Measurements from ENCODE around the gene PLEKHN1.

DNA sequence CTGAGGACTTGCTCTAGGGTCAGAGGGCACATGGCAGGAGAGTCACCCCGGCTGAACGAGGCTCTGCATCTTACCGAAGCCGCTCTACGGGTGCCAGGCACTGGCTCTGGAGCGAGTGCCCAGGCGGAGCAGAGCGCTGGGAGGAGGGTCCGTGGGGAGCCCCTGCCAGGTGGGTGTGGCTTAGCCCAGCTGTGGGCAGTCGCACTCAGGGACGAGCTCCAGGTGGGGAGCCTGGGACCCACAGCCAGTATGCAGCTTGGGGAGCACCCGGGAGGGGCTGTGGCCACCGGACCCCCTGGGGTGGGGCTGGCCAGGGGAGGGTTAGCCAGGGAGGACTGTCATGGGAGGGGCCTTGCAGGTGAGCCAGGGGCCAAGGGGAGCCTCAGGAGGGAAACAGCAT, 57.4 kb downstream of the PLEKHN1 start:
- TF ChIP-seq EZH2 (IDR thresholded peaks at IDR 0.05) (no peak), FOXP2 (optimal IDR thresholded peaks at IDR 0.05; ENCODE audit: control extremely low read depth, extremely low read length, insufficient read depth) (no peak), POLR2AphosphoS5 (IDR thresholded peaks at IDR 0.05; ENCODE audit: borderline replicate concordance, low read depth, low read length) (no peak)

All from SK-N-MC (cell line).